Measurements from ENCODE around the gene HOXA5. TPM values are rescaled to one million over a fixed set of nuclear protein-coding genes. Genes with fewer than 3 reads are reported as not detected.

Gene HOXA5
- total RNA-seq, 1 donor from 2014 or later: 0.50 TPM

- ATAC-seq: no peak
- peak; percentile 40 for DNase-seq (ENCODE audit: low spot score)
These were observed 4.0 kb downstream of the HOXA5 start for GRCh38 chr7:27139334-27140125.

- no peak for ATAC-seq
- DNase-seq (ENCODE audit: low spot score): no peak
These were observed 4.5 kb downstream of the HOXA5 start for GRCh38 chr7:27138985-27139333.

- DNase-seq (ENCODE audit: low spot score): peak; percentile 14
- ATAC-seq: no peak
These were observed 5.0 kb downstream of the HOXA5 start for GRCh38 chr7:27138472-27138871.

- ATAC-seq (no peak), DNase-seq (ENCODE audit: low spot score) (no peak)
These were observed 5.7 kb downstream of the HOXA5 start for GRCh38 chr7:27137640-27138315.

GRCh38 chr7:27134392-27134791 is 9.1 kb downstream of the HOXA5 start:
- no peak for ATAC-seq

GRCh38 chr7:27133409-27134231 is 9.9 kb downstream of the HOXA5 start:
- DNase-seq (ENCODE audit: low spot score): peak; percentile 21
- ATAC-seq: no peak

More at GRCh38 chr7:27134392-27134791, 9.1 kb downstream of the HOXA5 start:
- DNase-seq (ENCODE audit: low spot score): no peak

GRCh38 chr7:27132978-27133377 is 10.5 kb downstream of the HOXA5 start:
- no peak for ATAC-seq
- DNase-seq (ENCODE audit: low spot score): no peak

GRCh38 chr7:27132214-27132613 is 11.3 kb downstream of the HOXA5 start:
- no peak for ATAC-seq
- no peak for DNase-seq (ENCODE audit: low spot score)

- ATAC-seq (no peak), DNase-seq (ENCODE audit: low spot score) (no peak)
These were observed 12.1 kb downstream of the HOXA5 start for GRCh38 chr7:27131390-27131819.

GRCh38 chr7:27130540-27131389 is 12.7 kb downstream of the HOXA5 start, which contains the start of gene HOXA4:
HOXA4 (minus strand) TSS chr7:27130757; CDS start chr7:27130733, 24 bp downstream.
- peak; percentile 70 for DNase-seq (ENCODE audit: low spot score)
- ATAC-seq: peak; percentile 92

GRCh38 chr7:27129729-27130539 is 13.5 kb downstream of the HOXA5 start:
- ATAC-seq (peak; percentile 33), DNase-seq (ENCODE audit: low spot score) (peak; percentile 45)

- ATAC-seq (no peak), DNase-seq (ENCODE audit: low spot score) (peak; percentile 35)
These were observed 14.4 kb downstream of the HOXA5 start for GRCh38 chr7:27128776-27129728.

GRCh38 chr7:27128034-27128433 is 15.4 kb downstream of the HOXA5 start:
- DNase-seq (ENCODE audit: low spot score) (no peak), ATAC-seq (no peak)

GRCh38 chr7:27126596-27127327 is 16.7 kb downstream of the HOXA5 start:
- DNase-seq (ENCODE audit: low spot score) (no peak), ATAC-seq (no peak)

- DNase-seq (ENCODE audit: low spot score): no peak
- ATAC-seq: no peak
These were observed 17.5 kb downstream of the HOXA5 start for GRCh38 chr7:27125986-27126394.

- DNase-seq (ENCODE audit: low spot score): peak; percentile 15
- no peak for ATAC-seq
These were observed 18.4 kb downstream of the HOXA5 start for GRCh38 chr7:27124902-27125689.
